PFSK-1 (cell line): Measurements from ENCODE around the gene TEX53.

Source experiments
- FOXP2 ChIP-seq: optimal IDR thresholded peaks from 2 replicates; pipeline ENCODE3; 2011; ENCODE audit warnings: borderline replicate concordance, control low read depth, inconsistent platforms; ENCODE audit not compliant: insufficient read depth; ENCODE audit errors: extremely low read length, extremely low read depth
- POLR2AphosphoS5 ChIP-seq: IDR thresholded peaks from 2 replicates; pipeline ENCODE4 v1.6.1; 2012; ENCODE audit warnings: low read depth, mild to moderate bottlenecking, control low read depth, low read length, moderate library complexity
- REST ChIP-seq, 2 experiments: IDR thresholded peaks; 2 replicates each; pipeline versions ENCODE4 v1.6.1 to v1.8.0; 2011 to 2012; ENCODE audit warnings: low read depth in 2 of 2, low read length in 2 of 2, control low read depth in 1 of 2, inconsistent platforms in 1 of 2, mild to moderate bottlenecking in 1 of 2, moderate library complexity in 1 of 2; ENCODE audit not compliant: insufficient read depth in 1 of 2
- SIN3A ChIP-seq: IDR thresholded peaks from 2 replicates; pipeline ENCODE4 v1.6.1; 2012; ENCODE audit warnings: mild to moderate bottlenecking, low read length, moderate library complexity, borderline replicate concordance; ENCODE audit not compliant: insufficient read depth
- TAF1 ChIP-seq: IDR thresholded peaks from 2 replicates; pipeline ENCODE4 v1.6.1; 2012; ENCODE audit warnings: low read length, control low read depth, borderline replicate concordance; ENCODE audit not compliant: insufficient read depth

Gene TEX53

GRCh38 chr9:114655689-114656088 lies 1.9 kb downstream of the TEX53 start:
- TF ChIP-seq FOXP2, result no peak
- TF ChIP-seq SIN3A, result no peak
- no peak for TF ChIP-seq POLR2AphosphoS5
- no peak for TF ChIP-seq REST (IDR thresholded peaks at IDR 0.05; ENCODE audit: insufficient read depth in 1 of 2, low read depth in 2 of 2, low read length in 2 of 2)
- TF ChIP-seq TAF1, result no peak

- TF ChIP-seq POLR2AphosphoS5 (no peak), TAF1 (no peak), SIN3A (no peak), FOXP2 (no peak), REST (IDR thresholded peaks at IDR 0.05; ENCODE audit: insufficient read depth in 1 of 2, low read depth in 2 of 2, low read length in 2 of 2) (no peak)
Measured at GRCh38 chr9:114653556-114654159, 3.9 kb downstream of the TEX53 start.

- TF ChIP-seq POLR2AphosphoS5 (no peak), REST (IDR thresholded peaks at IDR 0.05; ENCODE audit: insufficient read depth in 1 of 2, low read depth in 2 of 2, low read length in 2 of 2) (no peak), SIN3A (no peak), FOXP2 (no peak), TAF1 (no peak)
Measured at GRCh38 chr9:114652776-114653555, 4.6 kb downstream of the TEX53 start.

- TF ChIP-seq POLR2AphosphoS5 (no peak), SIN3A (no peak), TAF1 (no peak), FOXP2 (no peak), REST (IDR thresholded peaks at IDR 0.05; ENCODE audit: insufficient read depth in 1 of 2, low read depth in 2 of 2, low read length in 2 of 2) (no peak)
Measured at GRCh38 chr9:114643896-114644295, 13.7 kb downstream of the TEX53 start.
